IMR-90 (cell line): ENCODE data around the gene CLEC16A. TPM values are rescaled to one million over a fixed set of nuclear protein-coding genes. Genes with fewer than 3 reads are reported as not detected.

Experiments
- ATAC-seq: fragments of 200-7000 bp; cut with Tn5 transposase; 2 replicates; pipeline ENCODE4 v1.9.1; 2020; ENCODE audit warnings: low read depth, mild to moderate bottlenecking, moderate library complexity
- BruUV-seq: library from RNA; stranded (reverse); fragments of 400-500 nt; replicated peaks from 2 replicates; lab custom pipeline; 2021; lab: Mats Ljungman, UMichigan
- CTCF ChIA-PET: fragments of 300-600 bp; formaldehyde crosslinking; extraction: SDS; loops from one replicate; lab custom pipeline; 2021; ENCODE audit warnings: antibody characterized with exemption; lab: Yijun Ruan, JAX
- POLR2A ChIA-PET: fragments of 300-600 bp; sonication (Branson Sonifier 250); formaldehyde crosslinking; loops from one replicate; lab custom pipeline; 2022; ENCODE audit warnings: antibody characterized with exemption; ENCODE audit not compliant: unreplicated experiment; lab: Charles Lee
- DNase-seq: peaks from one replicate; pipeline ENCODE4 v3.0.0; 2013
- H2AFZ ChIP-seq: replicated peaks from 2 replicates; pipeline ENCODE3; 2013; ENCODE audit warnings: low read length, mild to moderate bottlenecking; ENCODE audit not compliant: poor library complexity
- H2AK5ac ChIP-seq: 2 replicates; pipeline ENCODE4 v1.6.1; 2013; ENCODE audit warnings: low read depth, low read length, inconsistent platforms
- H2AK9ac ChIP-seq: replicated peaks from 2 replicates; pipeline ENCODE3; 2013; ENCODE audit warnings: mild to moderate bottlenecking, low read depth, low read length, moderate library complexity; ENCODE audit not compliant: poor library complexity
- H2BK120ac ChIP-seq: 2 replicates; pipeline ENCODE4 v1.6.1; 2013; ENCODE audit warnings: low read depth, low read length, inconsistent platforms
- H2BK15ac ChIP-seq: 3 replicates; pipeline ENCODE4 v1.6.1; 2013; ENCODE audit warnings: low read depth, low read length, inconsistent platforms
- H2BK20ac ChIP-seq: 2 replicates; pipeline ENCODE4 v1.6.1; 2013; ENCODE audit warnings: low read depth, mild to moderate bottlenecking, inconsistent platforms, low read length, moderate library complexity
- H2BK5ac ChIP-seq: 2 replicates; pipeline ENCODE4 v1.6.1; 2013; ENCODE audit warnings: mild to moderate bottlenecking, low read depth, low read length, inconsistent platforms; ENCODE audit not compliant: poor library complexity, severe bottlenecking
- H3K14ac ChIP-seq: replicated peaks from 2 replicates; pipeline ENCODE4 v1.6.1; 2013; ENCODE audit warnings: low read depth, low read length, inconsistent platforms
- H3K18ac ChIP-seq: 2 replicates; pipeline ENCODE4 v1.6.1; 2013; ENCODE audit warnings: low read depth, low read length, control low read depth
- H3K23ac ChIP-seq: 2 replicates; pipeline ENCODE4 v1.6.1; 2013; ENCODE audit warnings: low read depth, low read length, inconsistent platforms
- H3K27ac ChIP-seq: 2 replicates; pipeline ENCODE4 v1.5.1; 2013; ENCODE audit warnings: mild to moderate bottlenecking, control low read depth, low read length; ENCODE audit not compliant: insufficient read depth
- H3K27me3 ChIP-seq: 2 replicates; pipeline ENCODE4 v1.6.1; 2013; ENCODE audit warnings: low read length; ENCODE audit not compliant: control insufficient read depth, insufficient read depth
- H3K36me3 ChIP-seq: 2 replicates; pipeline ENCODE4 v1.6.1; 2013; ENCODE audit warnings: low read length, mixed read lengths; ENCODE audit not compliant: control insufficient read depth, insufficient read depth
- H3K4ac ChIP-seq: 2 replicates; pipeline ENCODE4 v1.6.1; 2013; ENCODE audit warnings: low read depth, low read length, inconsistent platforms
- H3K4me1 ChIP-seq: 2 replicates; pipeline ENCODE4 v1.6.1; 2013; ENCODE audit warnings: low read length, mixed read lengths; ENCODE audit not compliant: control insufficient read depth, insufficient read depth
- H3K4me2 ChIP-seq: 2 replicates; pipeline ENCODE4 v1.6.1; 2013; ENCODE audit warnings: low read depth, mild to moderate bottlenecking, control low read depth, low read length, moderate library complexity
- H3K4me3 ChIP-seq: 2 replicates; pipeline ENCODE4 v1.5.1; 2013; ENCODE audit warnings: low read depth, mild to moderate bottlenecking, control low read depth, low read length, moderate library complexity; ENCODE audit not compliant: insufficient read depth
- H3K56ac ChIP-seq: 2 replicates; pipeline ENCODE4 v1.6.1; 2013; ENCODE audit warnings: low read length, inconsistent platforms; ENCODE audit not compliant: insufficient read depth; ENCODE audit errors: extremely low read depth
- H3K79me1 ChIP-seq, 2 experiments: 2 replicates each; pipeline ENCODE4 v1.6.1; 2013; ENCODE audit warnings: low read length in 2 of 2, inconsistent platforms in 1 of 2, low read depth in 1 of 2
- H3K9ac ChIP-seq: 2 replicates; pipeline ENCODE4 v1.6.1; 2013; ENCODE audit warnings: low read depth, low read length, control low read depth
- H3K9me1 ChIP-seq: 2 replicates; pipeline ENCODE4 v1.6.1; 2013; ENCODE audit warnings: low read length, inconsistent platforms; ENCODE audit not compliant: insufficient read depth
- H3K9me3 ChIP-seq: 2 replicates; pipeline ENCODE4 v1.6.1; 2013; ENCODE audit warnings: low read length; ENCODE audit not compliant: control insufficient read depth, insufficient read depth
- H4K20me1 ChIP-seq: 2 replicates; pipeline ENCODE4 v1.6.1; 2013; ENCODE audit warnings: low read length, inconsistent platforms; ENCODE audit not compliant: insufficient read depth
- H4K5ac ChIP-seq: 2 replicates; pipeline ENCODE4 v1.6.1; 2013; ENCODE audit warnings: mild to moderate bottlenecking, low read depth, low read length, control low read depth
- H4K8ac ChIP-seq, 2 experiments: 2 replicates each; pipeline ENCODE4 v1.6.1; 2013; ENCODE audit warnings: low read depth in 2 of 2, low read length in 2 of 2, control low read depth in 1 of 2, inconsistent platforms in 1 of 2
- H4K91ac ChIP-seq: 2 replicates; pipeline ENCODE4 v1.6.1; 2013; ENCODE audit warnings: low read depth, low read length, inconsistent platforms; ENCODE audit not compliant: insufficient read depth
- BHLHE40 ChIP-seq: fragments of 150-350 bp; IDR thresholded peaks from 2 replicates; pipeline ENCODE4 v1.6.1; 2016; ENCODE audit warnings: mild to moderate bottlenecking, low read depth, low read length
- CEBPB ChIP-seq: IDR thresholded peaks from 2 replicates; pipeline ENCODE4 v1.6.1; 2012; ENCODE audit warnings: low read depth, low read length, improper control_type of control experiment
- CTCF ChIP-seq: conservative IDR thresholded peaks from 2 replicates; pipeline ENCODE4 v1.5.1; 2012; ENCODE audit warnings: mild to moderate bottlenecking, low read depth, low read length, improper control_type of control experiment
- ELK1 ChIP-seq: fragments of 150-350 bp; IDR thresholded peaks from 2 replicates; pipeline ENCODE4 v1.6.1; 2016; ENCODE audit warnings: low read depth, mild to moderate bottlenecking, low read length, moderate library complexity, borderline replicate concordance
- FOS ChIP-seq: fragments of 150-350 bp; IDR thresholded peaks from 2 replicates; pipeline ENCODE4 v1.6.1; 2016; ENCODE audit warnings: low read depth, low read length
- MAZ ChIP-seq: IDR thresholded peaks from 2 replicates; pipeline ENCODE4 v1.6.1; 2012; ENCODE audit warnings: low read depth, mild to moderate bottlenecking, low read length, improper control_type of control experiment, moderate library complexity, borderline replicate concordance
- NFE2L2 ChIP-seq: fragments of 150-350 bp; IDR thresholded peaks from 2 replicates; pipeline ENCODE4 v1.6.1; 2016; ENCODE audit warnings: low read depth, mild to moderate bottlenecking, low read length
- POLR2A ChIP-seq: IDR thresholded peaks from 2 replicates; pipeline ENCODE4 v1.6.1; 2012; ENCODE audit warnings: mild to moderate bottlenecking, low read depth, low read length
- RAD21 ChIP-seq: IDR thresholded peaks from 2 replicates; pipeline ENCODE4 v1.6.1; 2012; ENCODE audit warnings: low read length, improper control_type of control experiment
- RCOR1 ChIP-seq: IDR thresholded peaks from 2 replicates; pipeline ENCODE4 v1.6.1; 2012; ENCODE audit warnings: mild to moderate bottlenecking, low read length, improper control_type of control experiment; ENCODE audit not compliant: insufficient replicate concordance
- RFX5 ChIP-seq: IDR thresholded peaks from 2 replicates; pipeline ENCODE4 v1.8.0; 2012; ENCODE audit warnings: low read depth, mild to moderate bottlenecking, low read length, moderate library complexity
- SMC3 ChIP-seq: fragments of 150-350 bp; IDR thresholded peaks from 2 replicates; pipeline ENCODE4 v1.6.1; 2016; ENCODE audit warnings: low read depth, mild to moderate bottlenecking, antibody characterized with exemption, low read length, moderate library complexity
- WGBS, 2 experiments: methylation state at CpG; one replicate each; pipeline versions ENCODE4 v1.1.5 to v1.1.7; 2013; ENCODE audit warnings: missing lambda C conversion rate in 2 of 2; ENCODE audit not compliant: insufficient read length in 1 of 2; ENCODE audit errors: extremely low coverage in 2 of 2; 5-methylcytosine and 5-hydroxymethylcytosine counted together
- dilution Hi-C: fragments of 300-500 bp; cut with HindIII; formaldehyde crosslinking; loops from one replicate; pipeline ENCODE4 v1.14.3; 2018; ENCODE audit warnings: low sequenced_read_pairs; ENCODE audit not compliant: unreplicated experiment
- in situ Hi-C: fragments of 300-500 bp; cut with MboI; formaldehyde crosslinking; loops from 3 replicates; pipeline ENCODE4 v1.14.3; 2019; ENCODE audit warnings: low sequenced_read_pairs, inconsistent platforms, mixed read lengths
- intact Hi-C: fragments of 100-400 bp; cut with micrococcal nuclease; formaldehyde crosslinking; loops from 2 replicates; pipeline ENCODE4 v1.10.0; 2022
- polyA plus RNA-seq, 3 experiments: library from polyadenylated mRNA; depleted of rRNA; stranded (reverse); fragments of >200 nt; gene quantifications; 2 replicates each; pipeline ENCODE4 v1.2.3, GENCODE V29; 2012; ENCODE audit warnings: low replicate concordance in 1 of 3
- total RNA-seq: library from RNA; depleted of rRNA; stranded (reverse); fragments of >200 nt; gene quantifications from 2 replicates; pipeline ENCODE4 v1.2.3, GENCODE V29; 2012

Gene CLEC16A
- total and polyA plus RNA-seq, 2 of the 4 experiments (the other 2 are of a cell fraction) = 15.9 to 16.5 TPM

- Histone ChIP-seq H3K9ac (no peak overlapping the region), H4K5ac (peak overlapping the region; percentile 74), H2BK15ac (0 out of 3 replicates have a peak overlapping the region, but pooled peaks have one; percentile 1), H3K9me3 (no peaks in the 10 kb centered on the region), H2BK5ac (no peak overlapping the region), H4K8ac (peak overlapping the region in 1 of 2 experiments; percentile 36; a peak in 1 of 4 replicates), H3K36me3 (peaks cover 14% of the 10 kb centered on the region), H3K18ac (peak overlapping the region; percentile 57; the same call in 1 of the 2 replicates), H4K20me1 (peaks cover 6% of the 10 kb centered on the region), H3K4me3 (no peak overlapping the region), H3K4ac (peak overlapping the region; percentile 60; the same call in 1 of the 2 replicates), H3K4me2 (no peak overlapping the region), H2AK5ac (peak overlapping the region; percentile 5; the same call in 1 of the 2 replicates), H2AFZ (no peak overlapping the region), H3K27ac (no peak overlapping the region), H3K56ac (no peak overlapping the region), H3K27me3 (no peaks in the 10 kb centered on the region), H3K9me1 (peaks cover 36% of the 10 kb centered on the region), H3K79me1 (peaks cover 15 to 40% of the 10 kb centered on the region in 2 experiments), H3K14ac (no peak overlapping the region; the same call in 1 of the 2 replicates), H2BK20ac (peak overlapping the region; percentile 17; the same call in 1 of the 2 replicates), H3K4me1 (peaks cover 28% of the 10 kb centered on the region), H2AK9ac (no peak overlapping the region), H3K23ac (no peak overlapping the region), H2BK120ac (peak overlapping the region; percentile 58; the same call in 1 of the 2 replicates), H4K91ac (peak overlapping the region; percentile 54)
- POLR2A ChIA-PET = no interaction called here
- no peak for TF ChIP-seq MAZ
- TF ChIP-seq NFE2L2 = no peak
- TF ChIP-seq ELK1 = no peak
- TF ChIP-seq RFX5 = no peak
- TF ChIP-seq CEBPB = no peak
- no peak for TF ChIP-seq CTCF
- no peak for TF ChIP-seq RCOR1
- no peak for TF ChIP-seq BHLHE40
- TF ChIP-seq SMC3 = no peak
- TF ChIP-seq FOS = no peak
- no peak for TF ChIP-seq RAD21
- no peak for TF ChIP-seq POLR2A
- ATAC-seq (no peak), DNase-seq (no peak)
- CTCF ChIA-PET = no interaction called here
- dilution Hi-C loops = no loop called here
- no CpG with 5 or more reads among the region's 5 CpGs for WGBS, 2 experiments
- intact Hi-C loops = no loop called here
- BruUV-seq = no TSS peak
- in situ Hi-C loops = no loop called here
These were observed 51.2 kb downstream of the CLEC16A start for GRCh38 chr16:10995565-10995964.
